ENCODE results near the gene CLEC17A. TPM values are rescaled to one million over a fixed set of nuclear protein-coding genes. Genes with fewer than 3 reads are reported as not detected.

CLEC17A gene
- total and polyA plus RNA-seq, 8 donors = 0.18 TPM; not detected in 6

GRCh38 chr19:14654786-14655560, 72.1 kb downstream of the CLEC17A start:
- Histone ChIP-seq H3K27ac (no peak overlapping the region), H3K9me3 (no peaks in the 10 kb centered on the region), H3K36me3 (no peaks in the 10 kb centered on the region), H3K4me1 (no peaks in the 10 kb centered on the region), H3K4me3 (no peak overlapping the region), H3K27me3 (peaks cover 0 to 9% (median 0%) of the 10 kb centered on the region in 3 donors)
- 60 to 72% (median 67%) methylated on average over 7 of the region's 7 CpGs for WGBS, 5 donors
- no peak for DNase-seq
- intact Hi-C loops (cut with DNase I; ENCODE audit: low total_unique reads) = no loop called here
- TF ChIP-seq EP300 (IDR thresholded peaks at IDR 0.05) (no peak), POLR2A (IDR thresholded peaks at IDR 0.05) (no peak), CTCF (IDR thresholded peaks at IDR 0.05) (no peak), POLR2AphosphoS5 (IDR thresholded peaks at IDR 0.05) (no peak)

GRCh38 chr19:14655726-14656125, 72.8 kb downstream of the CLEC17A start:
- TF ChIP-seq CTCF (IDR thresholded peaks at IDR 0.05) (no peak), POLR2A (IDR thresholded peaks at IDR 0.05) (no peak), EP300 (IDR thresholded peaks at IDR 0.05) (no peak), POLR2AphosphoS5 (IDR thresholded peaks at IDR 0.05) (no peak)
- H3K4me1 ChIP-seq = no peaks in the 10 kb centered on the region
- peaks cover 0 to 7% (median 0%) of the 10 kb centered on the region in 3 donors for H3K27me3 ChIP-seq
- no peak overlapping the region for H3K27ac ChIP-seq
- WGBS, 5 donors = 69 to 77% (median 70%) methylated on average over 10 to 11 of the region's 11 CpGs
- DNase-seq = no peak
- intact Hi-C loops (cut with DNase I; ENCODE audit: low total_unique reads) = no loop called here
- no peaks in the 10 kb centered on the region for H3K36me3 ChIP-seq
- H3K9me3 ChIP-seq = no peaks in the 10 kb centered on the region
- no peak overlapping the region for H3K4me3 ChIP-seq

- H3K9me3 ChIP-seq = no peaks in the 10 kb centered on the region
- intact Hi-C loops (cut with DNase I; ENCODE audit: low total_unique reads) = no loop called here
- no peak overlapping the region for H3K4me3 ChIP-seq
- WGBS, 5 donors = 29 to 52% (median 44%) methylated on average over 6 of the region's 6 CpGs
- H3K36me3 ChIP-seq = no peaks in the 10 kb centered on the region
- no peaks in the 10 kb centered on the region for H3K4me1 ChIP-seq
- H3K27ac ChIP-seq = no peak overlapping the region
- H3K27me3 ChIP-seq = peaks cover 0 to 9% (median 4%) of the 10 kb centered on the region in 3 donors
- DNase-seq = no peak
- TF ChIP-seq POLR2A (IDR thresholded peaks at IDR 0.05) (no peak), EP300 (IDR thresholded peaks at IDR 0.05) (no peak), CTCF (IDR thresholded peaks at IDR 0.05) (no peak), POLR2AphosphoS5 (IDR thresholded peaks at IDR 0.05) (no peak)
These were observed 77.1 kb downstream of the CLEC17A start for GRCh38 chr19:14659874-14660489.

GRCh38 chr19:14661372-14661924, 78.6 kb downstream of the CLEC17A start:
- DNase-seq = peak in 1 of 2 donors; percentile 15
- Histone ChIP-seq H3K27ac (no peak overlapping the region), H3K4me1 (no peaks in the 10 kb centered on the region), H3K9me3 (no peaks in the 10 kb centered on the region), H3K36me3 (no peaks in the 10 kb centered on the region), H3K27me3 (peaks cover 0 to 12% (median 4%) of the 10 kb centered on the region in 3 donors), H3K4me3 (no peak overlapping the region)
- no peak for TF ChIP-seq EP300 (IDR thresholded peaks at IDR 0.05)
- TF ChIP-seq POLR2A (IDR thresholded peaks at IDR 0.05) = no peak
- TF ChIP-seq CTCF (IDR thresholded peaks at IDR 0.05) = no peak
- no peak for TF ChIP-seq POLR2AphosphoS5 (IDR thresholded peaks at IDR 0.05)
- WGBS, 5 donors = 60 to 78% (median 75%) methylated on average over 12 of the region's 12 CpGs
- intact Hi-C loops (cut with DNase I; ENCODE audit: low total_unique reads) = no loop called here
